ENCODE data around the gene SLC8B1. TPM values are rescaled to one million over a fixed set of nuclear protein-coding genes. Genes with fewer than 3 reads are reported as not detected.

Gene SLC8B1
- total RNA-seq, 4 donors from 2014 or later, result 76.5 to 256 (median 95.5) TPM

GRCh38 chr12:113316155-113316554 is 18.8 kb downstream of the SLC8B1 start:
- H3K4me3 ChIP-seq, result no peak overlapping the region
- no peak for DNase-seq
- TF ChIP-seq EP300 (IDR thresholded peaks at IDR 0.05; ENCODE audit: low read depth) (no peak), POLR2AphosphoS5 (IDR thresholded peaks at IDR 0.05) (no peak), POLR2A (IDR thresholded peaks at IDR 0.05) (no peak), CTCF (IDR thresholded peaks at IDR 0.05) (no peak)
- H3K4me1 ChIP-seq, result no peaks in the 10 kb centered on the region
- in situ Hi-C loops (cut with MboI; ENCODE audit: low pct_ligation_motif_present in 1 of 4, low pct_unique_long_range_greater_than_20kb in 1 of 4, low sequenced_read_pairs in 3 of 4) (loop anchor here in 1 of 4 donors (10.0 kb wide), 1 partner anchor 109 kb away; the partner anchor contains the start of gene SDSL), intact Hi-C loops (cut with DNase I; ENCODE audit: low total_unique reads) (no loop called here)
- 94 to 100% methylated on average over 5 to 7 of the region's 7 CpGs for WGBS, 2 donors (ENCODE audit: low coverage in 1 of 2)
- no peaks in the 10 kb centered on the region for H3K27me3 ChIP-seq
- H3K27ac ChIP-seq, result no peak overlapping the region
- H3K9me3 ChIP-seq, result no peaks in the 10 kb centered on the region
- H3K36me3 ChIP-seq, result peaks cover 0 to 38% (median 14%) of the 10 kb centered on the region in 4 donors

DNA sequence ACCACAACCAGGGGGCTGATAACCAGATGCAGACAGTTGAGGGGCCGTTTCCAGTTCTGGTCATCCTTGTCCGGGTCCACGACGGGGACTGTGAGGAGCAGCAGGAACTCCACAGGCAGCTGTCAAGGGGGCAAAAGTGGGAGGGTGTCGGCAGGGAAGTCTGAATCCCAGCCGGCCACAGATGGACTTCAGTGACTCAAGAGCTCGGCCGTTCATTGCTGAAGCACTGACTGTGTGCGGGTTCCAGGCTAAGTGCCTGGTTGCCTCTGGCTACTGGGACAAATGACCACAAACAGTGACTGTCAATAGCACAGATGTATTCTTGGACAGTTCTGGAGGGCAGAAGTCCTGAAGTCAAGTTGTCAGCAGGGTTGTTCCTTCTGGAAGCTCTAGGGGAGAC is 19.6 kb downstream of the SLC8B1 start:
- intact Hi-C loops (cut with DNase I; ENCODE audit: low total_unique reads) (no loop called here), in situ Hi-C loops (cut with MboI; ENCODE audit: low pct_ligation_motif_present in 1 of 4, low pct_unique_long_range_greater_than_20kb in 1 of 4, low sequenced_read_pairs in 3 of 4) (loop anchor here in 1 of 4 donors (10.0 kb wide), 1 partner anchor 109 kb away; the partner anchor contains the start of gene SDSL)

DNA sequence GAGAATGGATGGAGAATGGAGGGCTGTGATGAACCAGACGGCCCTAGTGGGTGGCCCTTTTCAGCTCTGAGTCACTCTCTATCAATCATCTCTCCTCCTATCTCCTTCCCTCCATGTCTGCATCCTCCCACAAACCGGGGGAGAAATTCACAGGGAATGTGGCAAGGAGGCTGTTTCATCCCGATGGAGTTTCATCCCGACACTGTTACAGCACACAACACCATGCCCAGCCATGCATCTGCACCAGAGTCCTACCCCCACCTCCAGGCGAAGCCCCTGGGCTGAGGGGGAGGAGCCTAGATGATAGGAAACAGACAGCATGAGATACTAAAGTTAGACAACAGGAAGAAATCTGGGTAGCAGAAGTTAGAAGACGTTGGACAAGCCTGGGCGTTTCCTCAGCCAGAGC is 20.8 kb downstream of the SLC8B1 start:
- 77 to 88% methylated on average over 4 to 7 of the region's 7 CpGs for WGBS, 2 donors (ENCODE audit: low coverage in 1 of 2)
- no peak overlapping the region for H3K4me3 ChIP-seq
- H3K4me1 ChIP-seq, result no peaks in the 10 kb centered on the region
- no peak for DNase-seq
- in situ Hi-C loops (cut with MboI; ENCODE audit: low pct_ligation_motif_present in 1 of 4, low pct_unique_long_range_greater_than_20kb in 1 of 4, low sequenced_read_pairs in 3 of 4), result loop anchor here in 1 of 4 donors (10.0 kb wide), 1 partner anchor 111 kb away; the partner anchor contains the start of gene SDSL
- H3K9me3 ChIP-seq, result no peaks in the 10 kb centered on the region
- TF ChIP-seq POLR2AphosphoS5 (IDR thresholded peaks at IDR 0.05) (no peak), CTCF (IDR thresholded peaks at IDR 0.05) (no peak), EP300 (IDR thresholded peaks at IDR 0.05; ENCODE audit: low read depth) (no peak)
- H3K27ac ChIP-seq, result no peak overlapping the region
- H3K27me3 ChIP-seq, result no peaks in the 10 kb centered on the region
- H3K36me3 ChIP-seq, result peaks cover 0 to 45% (median 20%) of the 10 kb centered on the region in 4 donors
- intact Hi-C loops (cut with DNase I; ENCODE audit: low total_unique reads), result no loop called here

More for the DNA sequence above, 19.6 kb downstream of the SLC8B1 start:
- Histone ChIP-seq H3K36me3 (peaks cover 0 to 38% (median 14%) of the 10 kb centered on the region in 4 donors), H3K4me3 (no peak overlapping the region), H3K9me3 (no peaks in the 10 kb centered on the region), H3K27me3 (no peaks in the 10 kb centered on the region), H3K27ac (no peak overlapping the region), H3K4me1 (no peaks in the 10 kb centered on the region)
- no peak for DNase-seq
- no peak for TF ChIP-seq POLR2A (IDR thresholded peaks at IDR 0.05)
- TF ChIP-seq EP300 (IDR thresholded peaks at IDR 0.05; ENCODE audit: low read depth), result no peak
- no peak for TF ChIP-seq POLR2AphosphoS5 (IDR thresholded peaks at IDR 0.05)
- WGBS, 2 donors (ENCODE audit: low coverage in 1 of 2), result 88% methylated on average over 8 of the region's 9 CpGs; no CpG with 5 or more reads in 1 of the 2 donors

DNA sequence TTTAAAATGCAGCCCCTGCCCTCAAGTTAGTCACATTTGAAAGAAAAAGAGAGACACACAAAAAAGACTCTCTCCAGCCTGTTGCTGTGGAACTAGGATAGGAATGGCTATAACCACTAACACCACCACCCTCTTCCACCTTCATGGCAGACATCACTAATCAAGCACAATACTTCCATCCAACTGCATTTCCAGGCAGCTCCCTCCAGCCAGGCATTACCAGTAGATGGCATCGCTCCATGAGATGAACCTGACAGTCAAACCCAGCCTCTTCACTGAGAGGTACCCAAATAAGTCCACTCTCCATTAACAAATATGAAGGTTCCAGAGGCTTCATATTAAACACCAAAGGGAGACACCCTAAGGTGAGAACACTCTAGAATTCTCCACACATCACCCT is 24.4 kb downstream of the SLC8B1 start:
- peaks cover 0 to 51% (median 18%) of the 10 kb centered on the region in 4 donors for H3K36me3 ChIP-seq
- no peak for TF ChIP-seq EP300 (IDR thresholded peaks at IDR 0.05; ENCODE audit: low read depth)
- TF ChIP-seq CTCF (IDR thresholded peaks at IDR 0.05), result no peak
- TF ChIP-seq POLR2AphosphoS5 (IDR thresholded peaks at IDR 0.05), result no peak
- no peak for TF ChIP-seq POLR2A (IDR thresholded peaks at IDR 0.05)
- no peaks in the 10 kb centered on the region for H3K27me3 ChIP-seq
- in situ Hi-C loops (cut with MboI; ENCODE audit: low pct_ligation_motif_present in 1 of 4, low pct_unique_long_range_greater_than_20kb in 1 of 4, low sequenced_read_pairs in 3 of 4) (loop anchor here in 1 of 4 donors (10.0 kb wide), 1 partner anchor 114 kb away; the partner anchor contains the start of gene SDSL), intact Hi-C loops (cut with DNase I; ENCODE audit: low total_unique reads) (no loop called here)
- H3K4me1 ChIP-seq, result no peaks in the 10 kb centered on the region
- H3K9me3 ChIP-seq, result no peaks in the 10 kb centered on the region
- H3K27ac ChIP-seq, result no peak overlapping the region
- WGBS, 2 donors (ENCODE audit: low coverage in 1 of 2), result 100% methylated on average over 1 of the region's 1 CpG; no CpG with 5 or more reads in 1 of the 2 donors
- no peak for DNase-seq
- H3K4me3 ChIP-seq, result no peak overlapping the region
